Panc1 (cell line): ENCODE data around the gene ISYNA1.

Experiments used
- CTCF ChIP-seq: fragments of 450-650 bp; IDR thresholded peaks from 2 replicates; pipeline ENCODE4 v1.5.1; 2017; ENCODE audit warnings: mild to moderate bottlenecking
- TCF7L2 ChIP-seq: IDR thresholded peaks from 2 replicates; pipeline ENCODE4 v1.6.1; 2011; ENCODE audit warnings: mild to moderate bottlenecking, low read depth, low read length, inconsistent platforms

DNA sequence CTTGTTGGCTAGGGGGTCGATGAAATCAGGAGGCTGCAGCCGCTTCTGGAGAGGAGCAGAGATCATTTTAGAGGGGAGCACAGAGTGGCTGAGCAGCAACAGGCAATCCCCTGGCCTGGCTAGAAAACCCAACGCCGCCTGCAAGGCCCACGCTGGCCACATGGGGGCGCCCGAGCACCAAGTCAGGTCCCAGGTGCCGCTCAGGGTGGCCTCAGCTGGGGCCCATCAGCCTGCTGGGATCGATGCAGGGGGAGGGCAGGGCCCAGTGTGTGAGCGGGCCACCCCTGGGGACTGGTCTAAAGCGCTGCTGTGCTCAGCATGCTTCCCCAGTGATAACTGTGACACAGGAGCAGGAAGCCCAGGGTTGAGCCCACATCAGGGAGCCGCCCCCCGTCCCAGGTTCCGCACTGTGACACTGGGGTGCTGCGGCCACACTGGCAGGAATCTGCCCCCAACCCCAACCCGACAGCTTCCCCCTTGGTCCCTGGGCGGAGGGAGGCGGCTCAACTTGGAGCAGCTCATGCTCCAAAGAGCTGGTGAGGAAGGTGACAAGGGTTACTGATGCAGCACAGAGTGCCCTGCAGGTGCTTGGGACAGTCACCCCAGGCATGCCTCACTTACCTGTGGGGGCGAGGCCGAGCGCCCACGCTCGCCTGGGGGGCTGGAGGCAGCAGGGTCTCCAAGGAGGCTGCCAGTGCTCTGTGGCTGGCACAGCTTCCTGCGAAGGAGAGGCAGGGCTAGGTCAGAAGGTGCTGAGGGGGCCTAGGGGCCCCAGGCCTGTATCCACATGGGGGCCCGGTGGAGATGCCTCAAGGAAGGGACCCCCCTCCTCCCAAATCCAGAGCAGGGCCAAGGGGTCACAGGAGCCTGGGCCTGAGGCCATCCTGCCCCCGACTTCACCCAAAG is 13.3 kb upstream of the ISYNA1 start:
- TF ChIP-seq CTCF, result peak; percentile 95
- TF ChIP-seq TCF7L2, result no peak
